WTC11 (cell line): ENCODE measurements around the gene ATRIP.

ENCODE experiments used
- SMAD3 ChIP-seq: sonication (generic); formaldehyde crosslinking; IDR thresholded peaks from 2 replicates; pipeline ENCODE4 v1.8.0; 2022; ENCODE audit warnings: missing genetic modification reagents, mild to moderate bottlenecking, borderline replicate concordance
- ZNF232 ChIP-seq: sonication (generic); formaldehyde crosslinking; IDR thresholded peaks from 2 replicates; pipeline ENCODE4 v1.8.0; 2022; ENCODE audit warnings: mild to moderate bottlenecking, missing genetic modification reagents
- TF ChIP-seq, protein P1 (sequence below): fragments of 200-600 bp; IDR thresholded peaks from 2 replicates; pipeline ENCODE4 v1.8.0; 2022; ENCODE audit warnings: antibody characterized with exemption
- TF ChIP-seq, protein P2 (sequence below): sonication (generic); formaldehyde crosslinking; IDR thresholded peaks from 2 replicates; pipeline ENCODE4 v1.8.0; 2022; ENCODE audit warnings: mild to moderate bottlenecking, missing genetic modification reagents
- TF ChIP-seq, protein P3 (sequence below): sonication (generic); formaldehyde crosslinking; IDR thresholded peaks from 2 replicates; pipeline ENCODE4 v1.8.1; 2023; ENCODE audit warnings: mild to moderate bottlenecking, moderate library complexity, missing genetic modification reagents
- TF ChIP-seq, protein P4 (sequence below): sonication (generic); formaldehyde crosslinking; IDR thresholded peaks from 2 replicates; pipeline ENCODE4 v1.8.1; 2022; ENCODE audit warnings: low read depth, missing genetic modification reagents, borderline replicate concordance
- TF ChIP-seq, protein P5 (sequence below): sonication (generic); formaldehyde crosslinking; IDR thresholded peaks from 2 replicates; pipeline ENCODE4 v1.8.0; 2022; ENCODE audit warnings: mild to moderate bottlenecking, missing genetic modification reagents
- TF ChIP-seq, protein P6 (sequence below): sonication (generic); formaldehyde crosslinking; IDR thresholded peaks from 2 replicates; pipeline ENCODE4 v1.8.1; 2022; ENCODE audit warnings: mild to moderate bottlenecking, moderate library complexity, missing genetic modification reagents

DNA sequence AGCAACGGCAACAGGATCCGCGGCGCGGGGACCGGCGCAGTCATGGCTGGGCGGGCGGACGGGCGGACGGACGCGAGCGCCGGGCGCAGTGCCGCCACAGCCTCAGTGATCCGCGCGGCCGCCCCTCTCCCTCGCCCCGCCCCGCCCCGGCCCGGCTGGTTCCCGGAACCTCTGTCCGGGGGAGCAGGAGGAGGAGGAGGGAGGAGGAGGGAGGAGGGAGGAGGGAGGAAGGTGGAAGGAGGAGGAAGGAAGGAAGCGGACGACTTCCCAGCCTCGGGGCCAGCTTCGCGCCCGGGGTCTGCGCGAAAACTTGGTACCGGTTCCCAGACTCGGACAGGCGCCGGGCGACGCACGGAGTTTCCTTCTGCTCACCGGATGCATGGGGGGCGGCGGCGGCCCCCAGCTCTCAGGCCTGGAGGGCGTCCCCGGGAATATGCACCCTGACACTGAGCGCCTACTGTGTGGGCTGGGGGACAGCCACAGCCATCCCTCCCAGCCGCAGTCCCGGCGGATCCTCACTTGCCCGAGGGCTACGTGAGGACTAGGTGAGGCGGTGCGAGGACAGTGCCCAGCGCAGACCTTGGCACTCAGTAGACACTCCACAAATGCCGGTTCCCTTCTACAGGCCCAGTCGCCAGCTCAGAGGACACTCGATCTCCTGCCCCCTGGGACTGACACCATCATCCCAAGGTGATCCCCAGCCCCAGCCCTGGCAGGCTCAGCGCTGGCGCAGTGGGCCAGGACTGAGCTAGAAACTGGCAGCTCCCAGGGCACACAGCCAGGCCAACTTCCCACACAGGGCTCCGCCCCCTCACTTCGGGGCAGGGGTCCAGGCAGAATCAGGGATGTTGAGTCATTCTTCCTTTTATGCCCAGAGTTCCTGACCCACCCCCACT is 57.8 kb downstream of the ATRIP start, which contains the start of gene SHISA5:
- TF ChIP-seq, protein P1, sequence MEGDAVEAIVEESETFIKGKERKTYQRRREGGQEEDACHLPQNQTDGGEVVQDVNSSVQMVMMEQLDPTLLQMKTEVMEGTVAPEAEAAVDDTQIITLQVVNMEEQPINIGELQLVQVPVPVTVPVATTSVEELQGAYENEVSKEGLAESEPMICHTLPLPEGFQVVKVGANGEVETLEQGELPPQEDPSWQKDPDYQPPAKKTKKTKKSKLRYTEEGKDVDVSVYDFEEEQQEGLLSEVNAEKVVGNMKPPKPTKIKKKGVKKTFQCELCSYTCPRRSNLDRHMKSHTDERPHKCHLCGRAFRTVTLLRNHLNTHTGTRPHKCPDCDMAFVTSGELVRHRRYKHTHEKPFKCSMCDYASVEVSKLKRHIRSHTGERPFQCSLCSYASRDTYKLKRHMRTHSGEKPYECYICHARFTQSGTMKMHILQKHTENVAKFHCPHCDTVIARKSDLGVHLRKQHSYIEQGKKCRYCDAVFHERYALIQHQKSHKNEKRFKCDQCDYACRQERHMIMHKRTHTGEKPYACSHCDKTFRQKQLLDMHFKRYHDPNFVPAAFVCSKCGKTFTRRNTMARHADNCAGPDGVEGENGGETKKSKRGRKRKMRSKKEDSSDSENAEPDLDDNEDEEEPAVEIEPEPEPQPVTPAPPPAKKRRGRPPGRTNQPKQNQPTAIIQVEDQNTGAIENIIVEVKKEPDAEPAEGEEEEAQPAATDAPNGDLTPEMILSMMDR: no peak
- TF ChIP-seq, protein P2, sequence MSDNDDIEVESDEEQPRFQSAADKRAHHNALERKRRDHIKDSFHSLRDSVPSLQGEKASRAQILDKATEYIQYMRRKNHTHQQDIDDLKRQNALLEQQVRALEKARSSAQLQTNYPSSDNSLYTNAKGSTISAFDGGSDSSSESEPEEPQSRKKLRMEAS (CRISPR knock-in tag): 0 out of 2 replicates have a peak, but pooled peaks have one; percentile 36
- TF ChIP-seq, protein P3, sequence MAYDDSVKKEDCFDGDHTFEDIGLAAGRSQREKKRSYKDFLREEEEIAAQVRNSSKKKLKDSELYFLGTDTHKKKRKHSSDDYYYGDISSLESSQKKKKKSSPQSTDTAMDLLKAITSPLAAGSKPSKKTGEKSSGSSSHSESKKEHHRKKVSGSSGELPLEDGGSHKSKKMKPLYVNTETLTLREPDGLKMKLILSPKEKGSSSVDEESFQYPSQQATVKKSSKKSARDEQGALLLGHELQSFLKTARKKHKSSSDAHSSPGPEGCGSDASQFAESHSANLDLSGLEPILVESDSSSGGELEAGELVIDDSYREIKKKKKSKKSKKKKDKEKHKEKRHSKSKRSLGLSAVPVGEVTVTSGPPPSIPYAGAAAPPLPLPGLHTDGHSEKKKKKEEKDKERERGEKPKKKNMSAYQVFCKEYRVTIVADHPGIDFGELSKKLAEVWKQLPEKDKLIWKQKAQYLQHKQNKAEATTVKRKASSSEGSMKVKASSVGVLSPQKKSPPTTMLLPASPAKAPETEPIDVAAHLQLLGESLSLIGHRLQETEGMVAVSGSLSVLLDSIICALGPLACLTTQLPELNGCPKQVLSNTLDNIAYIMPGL (CRISPR knock-in tag): no peak
- 0 out of 2 replicates have a peak, but pooled peaks have one; percentile 45 for TF ChIP-seq ZNF232 (CRISPR knock-in tag)
- TF ChIP-seq, protein P4, sequence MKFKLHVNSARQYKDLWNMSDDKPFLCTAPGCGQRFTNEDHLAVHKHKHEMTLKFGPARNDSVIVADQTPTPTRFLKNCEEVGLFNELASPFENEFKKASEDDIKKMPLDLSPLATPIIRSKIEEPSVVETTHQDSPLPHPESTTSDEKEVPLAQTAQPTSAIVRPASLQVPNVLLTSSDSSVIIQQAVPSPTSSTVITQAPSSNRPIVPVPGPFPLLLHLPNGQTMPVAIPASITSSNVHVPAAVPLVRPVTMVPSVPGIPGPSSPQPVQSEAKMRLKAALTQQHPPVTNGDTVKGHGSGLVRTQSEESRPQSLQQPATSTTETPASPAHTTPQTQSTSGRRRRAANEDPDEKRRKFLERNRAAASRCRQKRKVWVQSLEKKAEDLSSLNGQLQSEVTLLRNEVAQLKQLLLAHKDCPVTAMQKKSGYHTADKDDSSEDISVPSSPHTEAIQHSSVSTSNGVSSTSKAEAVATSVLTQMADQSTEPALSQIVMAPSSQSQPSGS (CRISPR knock-in tag): no peak
- TF ChIP-seq, protein P5, sequence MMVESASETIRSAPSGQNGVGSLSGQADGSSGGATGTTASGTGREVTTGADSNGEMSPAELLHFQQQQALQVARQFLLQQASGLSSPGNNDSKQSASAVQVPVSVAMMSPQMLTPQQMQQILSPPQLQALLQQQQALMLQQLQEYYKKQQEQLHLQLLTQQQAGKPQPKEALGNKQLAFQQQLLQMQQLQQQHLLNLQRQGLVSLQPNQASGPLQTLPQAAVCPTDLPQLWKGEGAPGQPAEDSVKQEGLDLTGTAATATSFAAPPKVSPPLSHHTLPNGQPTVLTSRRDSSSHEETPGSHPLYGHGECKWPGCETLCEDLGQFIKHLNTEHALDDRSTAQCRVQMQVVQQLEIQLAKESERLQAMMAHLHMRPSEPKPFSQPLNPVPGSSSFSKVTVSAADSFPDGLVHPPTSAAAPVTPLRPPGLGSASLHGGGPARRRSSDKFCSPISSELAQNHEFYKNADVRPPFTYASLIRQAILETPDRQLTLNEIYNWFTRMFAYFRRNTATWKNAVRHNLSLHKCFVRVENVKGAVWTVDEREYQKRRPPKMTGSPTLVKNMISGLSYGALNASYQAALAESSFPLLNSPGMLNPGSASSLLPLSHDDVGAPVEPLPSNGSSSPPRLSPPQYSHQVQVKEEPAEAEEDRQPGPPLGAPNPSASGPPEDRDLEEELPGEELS (CRISPR knock-in tag): no peak; the same call in 1 of the 2 replicates
- TF ChIP-seq, protein P6, sequence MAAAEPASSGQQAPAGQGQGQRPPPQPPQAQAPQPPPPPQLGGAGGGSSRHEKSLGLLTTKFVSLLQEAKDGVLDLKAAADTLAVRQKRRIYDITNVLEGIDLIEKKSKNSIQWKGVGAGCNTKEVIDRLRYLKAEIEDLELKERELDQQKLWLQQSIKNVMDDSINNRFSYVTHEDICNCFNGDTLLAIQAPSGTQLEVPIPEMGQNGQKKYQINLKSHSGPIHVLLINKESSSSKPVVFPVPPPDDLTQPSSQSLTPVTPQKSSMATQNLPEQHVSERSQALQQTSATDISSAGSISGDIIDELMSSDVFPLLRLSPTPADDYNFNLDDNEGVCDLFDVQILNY (CRISPR knock-in tag): no peak
- TF ChIP-seq SMAD3: no peak
